HFF-Myc (cell line): Measurements from ENCODE around the gene FRY.

Source experiments
- DNase-seq: peaks from one replicate; pipeline ENCODE4 v3.0.0-alpha.2; 2011; ENCODE audit warnings: low read depth; ENCODE audit errors: extremely low read depth
- H3K4me3 ChIP-seq: replicated peaks from 2 replicates; pipeline ENCODE4 v1.5.1; 2011; ENCODE audit warnings: low read depth, mild to moderate bottlenecking, control low read depth, low read length
- TF ChIP-seq, protein P1 (sequence below): IDR thresholded peaks from 2 replicates; pipeline ENCODE4 v1.5.1; 2012; ENCODE audit warnings: mild to moderate bottlenecking, low read depth, low read length, control low read depth; ENCODE audit errors: missing control alignments

Gene FRY

DNA sequence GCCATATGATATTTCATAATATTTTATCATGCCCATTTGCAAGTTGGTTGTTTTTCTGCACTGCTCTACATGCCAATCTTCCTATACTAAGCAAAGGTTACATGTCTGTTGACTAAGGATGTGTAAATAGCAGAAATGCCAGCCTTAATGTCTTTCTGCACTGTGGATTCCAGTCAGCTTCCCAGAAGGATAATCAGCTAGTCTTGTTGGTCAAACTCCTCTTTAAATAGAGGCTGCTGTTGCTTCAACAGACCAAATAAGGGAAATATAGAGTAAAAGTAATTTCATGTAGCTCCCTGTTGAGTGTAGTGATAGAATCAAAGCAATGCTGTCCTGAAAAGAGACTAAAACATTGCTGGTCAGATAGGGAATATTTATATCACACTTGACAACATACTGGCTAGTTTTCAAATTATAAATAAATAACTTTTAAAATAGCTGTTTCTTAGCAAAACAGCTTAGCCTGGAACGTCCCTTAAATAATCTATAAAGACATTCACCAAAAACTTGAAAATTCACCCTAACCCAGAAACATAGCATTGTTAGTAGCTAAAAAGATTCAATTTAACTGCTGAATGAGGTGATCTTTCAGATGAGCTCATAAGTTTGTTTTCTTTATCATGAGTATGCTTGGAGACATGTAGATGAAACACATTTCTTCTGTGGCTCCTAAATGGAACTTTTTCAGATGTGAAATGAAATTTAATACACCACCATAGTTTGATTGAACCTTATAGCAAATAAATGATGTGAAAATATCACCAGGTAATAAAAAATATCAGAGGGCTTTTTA lies 56.6 kb downstream of the FRY start:
- DNase-seq, result no peak
- TF ChIP-seq, protein P1, sequence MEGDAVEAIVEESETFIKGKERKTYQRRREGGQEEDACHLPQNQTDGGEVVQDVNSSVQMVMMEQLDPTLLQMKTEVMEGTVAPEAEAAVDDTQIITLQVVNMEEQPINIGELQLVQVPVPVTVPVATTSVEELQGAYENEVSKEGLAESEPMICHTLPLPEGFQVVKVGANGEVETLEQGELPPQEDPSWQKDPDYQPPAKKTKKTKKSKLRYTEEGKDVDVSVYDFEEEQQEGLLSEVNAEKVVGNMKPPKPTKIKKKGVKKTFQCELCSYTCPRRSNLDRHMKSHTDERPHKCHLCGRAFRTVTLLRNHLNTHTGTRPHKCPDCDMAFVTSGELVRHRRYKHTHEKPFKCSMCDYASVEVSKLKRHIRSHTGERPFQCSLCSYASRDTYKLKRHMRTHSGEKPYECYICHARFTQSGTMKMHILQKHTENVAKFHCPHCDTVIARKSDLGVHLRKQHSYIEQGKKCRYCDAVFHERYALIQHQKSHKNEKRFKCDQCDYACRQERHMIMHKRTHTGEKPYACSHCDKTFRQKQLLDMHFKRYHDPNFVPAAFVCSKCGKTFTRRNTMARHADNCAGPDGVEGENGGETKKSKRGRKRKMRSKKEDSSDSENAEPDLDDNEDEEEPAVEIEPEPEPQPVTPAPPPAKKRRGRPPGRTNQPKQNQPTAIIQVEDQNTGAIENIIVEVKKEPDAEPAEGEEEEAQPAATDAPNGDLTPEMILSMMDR, result no peak
- H3K4me3 ChIP-seq, result no peak overlapping the region

DNA sequence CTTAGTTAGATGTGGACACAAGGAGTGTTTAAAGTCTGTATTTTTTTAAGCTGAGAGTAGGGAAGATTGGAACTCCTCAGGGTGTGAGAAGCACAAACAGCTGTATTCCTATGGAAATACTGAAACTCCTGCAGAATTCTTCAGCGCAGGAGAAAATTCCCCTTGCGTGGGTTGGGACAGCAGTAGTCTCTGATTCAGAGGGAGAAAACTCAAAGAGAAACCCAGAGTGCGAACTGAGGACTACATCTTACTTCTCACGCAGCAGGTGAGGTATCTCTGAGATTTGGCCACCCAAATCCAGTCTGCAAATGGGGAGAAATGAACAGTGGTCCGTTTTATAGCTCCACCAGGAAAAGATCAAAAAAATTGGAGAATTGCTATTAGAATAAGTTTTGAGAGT lies 60.9 kb downstream of the FRY start:
- no peak for DNase-seq
- no peak overlapping the region for H3K4me3 ChIP-seq
- TF ChIP-seq, protein P1, result no peak

DNA sequence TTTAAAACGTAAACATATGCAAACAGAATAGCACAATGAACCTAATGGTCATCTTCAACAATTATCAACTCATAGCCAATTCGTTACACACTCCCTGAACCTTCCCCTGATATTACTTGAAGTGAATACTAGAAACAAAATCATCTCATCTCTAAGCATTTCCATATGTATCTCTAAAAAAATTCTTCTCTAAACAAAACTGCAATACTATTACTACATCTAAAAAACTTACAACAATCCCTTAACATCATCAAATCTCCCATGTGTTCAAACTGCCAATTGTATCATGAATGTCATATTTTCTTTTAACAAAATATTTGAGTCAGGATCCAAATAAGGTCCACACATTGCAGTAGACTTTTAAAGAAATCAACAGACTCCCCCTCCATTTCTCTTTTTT lies 61.4 kb downstream of the FRY start:
- H3K4me3 ChIP-seq, result no peak overlapping the region
- TF ChIP-seq, protein P1, result no peak
- DNase-seq, result no peak

DNA sequence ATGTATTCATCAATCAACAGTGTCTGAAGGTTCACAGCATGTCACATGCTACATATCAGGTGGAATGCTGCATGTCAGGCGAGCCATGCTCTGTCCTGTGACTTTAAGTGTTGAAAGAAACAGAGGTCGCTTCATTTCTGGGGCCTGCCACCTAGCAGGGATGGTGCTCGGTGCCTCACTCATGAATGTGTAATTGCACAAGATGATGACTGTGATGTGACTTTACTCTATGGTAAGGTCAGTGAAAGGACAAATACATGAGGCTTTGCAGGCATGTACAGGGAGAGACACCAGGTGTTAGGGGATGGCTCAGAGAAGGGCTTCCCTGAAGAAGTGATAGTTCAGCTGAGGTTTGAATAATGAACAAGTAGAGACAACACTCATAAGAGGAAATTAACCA lies 66.7 kb downstream of the FRY start:
- no peak for DNase-seq
- no peak overlapping the region for H3K4me3 ChIP-seq
- TF ChIP-seq, protein P1, result no peak

DNA sequence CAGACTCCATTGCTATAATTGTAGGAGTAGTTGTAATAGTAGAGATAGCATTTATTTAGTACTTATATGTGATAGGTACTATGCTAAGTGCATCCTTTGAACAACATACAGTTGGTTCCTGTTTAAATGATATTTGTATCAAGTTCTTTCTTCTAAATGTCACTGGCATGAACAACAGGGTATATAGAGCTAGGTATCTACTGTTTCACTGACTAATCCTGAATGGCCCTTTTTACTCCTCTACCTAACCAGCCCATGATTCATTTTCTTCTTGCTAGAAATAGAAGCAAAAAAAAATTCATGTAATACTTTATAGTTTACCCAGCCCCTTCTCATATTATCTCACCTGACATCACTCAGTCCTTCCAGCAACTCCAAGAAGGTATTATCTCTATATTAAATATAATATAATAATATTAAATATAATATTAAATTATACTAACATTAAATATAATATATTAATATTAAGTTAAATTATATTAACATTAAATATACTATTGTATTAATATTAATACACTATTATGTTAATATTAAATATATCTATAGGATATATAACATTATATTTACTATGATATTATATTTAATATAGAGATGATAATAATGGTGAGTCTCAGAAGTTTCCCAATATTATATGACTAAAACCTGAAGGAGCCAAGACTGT lies 74.2 kb downstream of the FRY start:
- TF ChIP-seq, protein P1, result no peak

DNA sequence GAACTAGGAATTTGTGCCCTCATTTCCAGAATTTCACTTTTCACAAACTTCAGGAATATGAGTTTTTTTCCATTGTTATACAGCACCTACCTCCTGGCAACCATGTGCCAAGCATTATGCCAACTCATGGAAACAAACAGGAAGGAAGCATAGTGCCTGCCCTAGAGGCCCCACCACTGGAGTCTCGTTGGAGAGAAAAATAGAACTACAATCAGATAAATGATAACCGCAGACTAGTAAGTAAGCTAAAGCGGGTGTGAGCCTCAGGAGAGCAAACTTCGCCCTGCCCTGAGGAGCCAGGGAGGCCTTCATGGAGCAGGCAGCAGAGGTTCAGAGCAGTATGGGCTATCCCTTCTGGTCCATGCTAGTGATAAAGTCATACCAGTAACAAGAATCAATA lies 75.9 kb downstream of the FRY start:
- TF ChIP-seq, protein P1, result no peak
- no peak overlapping the region for H3K4me3 ChIP-seq
- DNase-seq, result no peak

More for the DNA sequence above, 74.2 kb downstream of the FRY start:
- no peak overlapping the region for H3K4me3 ChIP-seq
- no peak for DNase-seq
